CD1c-positive myeloid dendritic cell (primary cell): ENCODE data around the gene SLCO3A1.

Experiments
- DNase-seq: peaks from one replicate; pipeline ENCODE4 v3.0.0-alpha.2; 2016; ENCODE audit errors: extremely low spot score

SLCO3A1 gene

GRCh38 chr15:91853511-91853947 lies at the start of gene SLCO3A1:
SLCO3A1 (plus strand) TSS chr15:91853708.
- DNase-seq, result peak; percentile 71

- DNase-seq, result no peak
These were observed 46.4 kb upstream of the SLCO3A1 start for GRCh38 chr15:91807122-91807521.

GRCh38 chr15:91813924-91814323 lies 39.6 kb upstream of the SLCO3A1 start:
- DNase-seq, result no peak

GRCh38 chr15:91816942-91817341 lies 36.6 kb upstream of the SLCO3A1 start:
- no peak for DNase-seq

- no peak for DNase-seq
These were observed 32.0 kb upstream of the SLCO3A1 start for GRCh38 chr15:91821458-91821857.

- DNase-seq, result no peak
These were observed 29.3 kb upstream of the SLCO3A1 start for GRCh38 chr15:91824256-91824655.

GRCh38 chr15:91826443-91826842 lies 27.1 kb upstream of the SLCO3A1 start:
- DNase-seq, result no peak

GRCh38 chr15:91833056-91833455 lies 20.5 kb upstream of the SLCO3A1 start:
- no peak for DNase-seq

GRCh38 chr15:91839867-91840266 lies 13.6 kb upstream of the SLCO3A1 start:
- DNase-seq, result no peak

GRCh38 chr15:91841861-91842260 lies 11.6 kb upstream of the SLCO3A1 start:
- DNase-seq, result no peak

- DNase-seq, result no peak
These were observed 9.2 kb upstream of the SLCO3A1 start for GRCh38 chr15:91844341-91844740.

- no peak for DNase-seq
These were observed 8.6 kb upstream of the SLCO3A1 start for GRCh38 chr15:91844928-91845327.

- DNase-seq, result no peak
These were observed 7.8 kb upstream of the SLCO3A1 start for GRCh38 chr15:91845720-91846119.

- no peak for DNase-seq
These were observed 4.3 kb upstream of the SLCO3A1 start for GRCh38 chr15:91849180-91849579.

- peak; percentile 62 for DNase-seq
These were observed 3.8 kb upstream of the SLCO3A1 start for GRCh38 chr15:91849749-91850161.

- peak; percentile 93 for DNase-seq
These were observed 582 bp upstream of the SLCO3A1 start for GRCh38 chr15:91852741-91853510.

GRCh38 chr15:91853948-91854638 lies 585 bp downstream of the SLCO3A1 start:
- peak; percentile 58 for DNase-seq

GRCh38 chr15:91854639-91854990 lies 1.1 kb downstream of the SLCO3A1 start:
- DNase-seq, result peak; percentile 95

- no peak for DNase-seq
These were observed 1.7 kb downstream of the SLCO3A1 start for GRCh38 chr15:91855241-91855640.

- DNase-seq, result no peak
These were observed 2.4 kb downstream of the SLCO3A1 start for GRCh38 chr15:91855684-91856489.

GRCh38 chr15:91857224-91857585 lies 3.7 kb downstream of the SLCO3A1 start:
- DNase-seq, result peak; percentile 40

- DNase-seq, result peak; percentile 87
These were observed 4.3 kb downstream of the SLCO3A1 start for GRCh38 chr15:91857772-91858171.

GRCh38 chr15:91860498-91860897 lies 7.0 kb downstream of the SLCO3A1 start:
- no peak for DNase-seq
